ENCODE data around the gene COPS9.

The COPS9 gene

GRCh38 chr2:240095556-240096523 lies 40.3 kb downstream of the COPS9 start:
- TF ChIP-seq EZH2phosphoT487 (IDR thresholded peaks at IDR 0.05; ENCODE audit: low read depth) = no peak
- TF ChIP-seq, protein P1, sequence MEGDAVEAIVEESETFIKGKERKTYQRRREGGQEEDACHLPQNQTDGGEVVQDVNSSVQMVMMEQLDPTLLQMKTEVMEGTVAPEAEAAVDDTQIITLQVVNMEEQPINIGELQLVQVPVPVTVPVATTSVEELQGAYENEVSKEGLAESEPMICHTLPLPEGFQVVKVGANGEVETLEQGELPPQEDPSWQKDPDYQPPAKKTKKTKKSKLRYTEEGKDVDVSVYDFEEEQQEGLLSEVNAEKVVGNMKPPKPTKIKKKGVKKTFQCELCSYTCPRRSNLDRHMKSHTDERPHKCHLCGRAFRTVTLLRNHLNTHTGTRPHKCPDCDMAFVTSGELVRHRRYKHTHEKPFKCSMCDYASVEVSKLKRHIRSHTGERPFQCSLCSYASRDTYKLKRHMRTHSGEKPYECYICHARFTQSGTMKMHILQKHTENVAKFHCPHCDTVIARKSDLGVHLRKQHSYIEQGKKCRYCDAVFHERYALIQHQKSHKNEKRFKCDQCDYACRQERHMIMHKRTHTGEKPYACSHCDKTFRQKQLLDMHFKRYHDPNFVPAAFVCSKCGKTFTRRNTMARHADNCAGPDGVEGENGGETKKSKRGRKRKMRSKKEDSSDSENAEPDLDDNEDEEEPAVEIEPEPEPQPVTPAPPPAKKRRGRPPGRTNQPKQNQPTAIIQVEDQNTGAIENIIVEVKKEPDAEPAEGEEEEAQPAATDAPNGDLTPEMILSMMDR (IDR thresholded peaks at IDR 0.05; ENCODE audit: low read depth, low read length) = no peak

GRCh38 chr2:240089306-240089705 lies 46.8 kb downstream of the COPS9 start:
- no peak overlapping the region for H2AFZ ChIP-seq (ENCODE audit: low read depth, low read length)
- no peak overlapping the region for H3K27ac ChIP-seq (ENCODE audit: low read length)
- no peak overlapping the region for H3K4me2 ChIP-seq (ENCODE audit: low read length)
- TF ChIP-seq, protein P1 (IDR thresholded peaks at IDR 0.05; ENCODE audit: low read depth, low read length) = no peak
- no peak for TF ChIP-seq EZH2phosphoT487 (IDR thresholded peaks at IDR 0.05; ENCODE audit: low read depth)
- H3K4me1 ChIP-seq (ENCODE audit: low read length) = no peaks in the 10 kb centered on the region
- H3K36me3 ChIP-seq (replicated peaks; ENCODE audit: low read depth, low read length) = no peaks in the 10 kb centered on the region
- H4K20me1 ChIP-seq (ENCODE audit: insufficient read depth, low read length) = no peaks in the 10 kb centered on the region
- H3K27me3 ChIP-seq (ENCODE audit: low read depth, low read length) = no peaks in the 10 kb centered on the region
- H3K9me3 ChIP-seq (ENCODE audit: insufficient read depth, low read length) = no peaks in the 10 kb centered on the region
- no peak overlapping the region for H3K9ac ChIP-seq (ENCODE audit: low read length)
- no peak overlapping the region for H3K4me3 ChIP-seq (ENCODE audit: low read length)
- no peaks in the 10 kb centered on the region for H3K79me2 ChIP-seq (ENCODE audit: low read length)

More at GRCh38 chr2:240095556-240096523, 40.3 kb downstream of the COPS9 start:
- no peak overlapping the region for H3K4me2 ChIP-seq (ENCODE audit: low read length)
- no peak overlapping the region for H2AFZ ChIP-seq (ENCODE audit: low read depth, low read length)
- H3K27me3 ChIP-seq (ENCODE audit: low read depth, low read length) = no peaks in the 10 kb centered on the region
- H3K4me1 ChIP-seq (ENCODE audit: low read length) = no peaks in the 10 kb centered on the region
- H3K9ac ChIP-seq (ENCODE audit: low read length) = no peak overlapping the region
- no peak overlapping the region for H3K4me3 ChIP-seq (ENCODE audit: low read length)
- no peaks in the 10 kb centered on the region for H3K79me2 ChIP-seq (ENCODE audit: low read length)
- no peak overlapping the region for H3K27ac ChIP-seq (ENCODE audit: low read length)
- no peaks in the 10 kb centered on the region for H4K20me1 ChIP-seq (ENCODE audit: insufficient read depth, low read length)
- H3K36me3 ChIP-seq (replicated peaks; ENCODE audit: low read depth, low read length) = no peaks in the 10 kb centered on the region
- no peaks in the 10 kb centered on the region for H3K9me3 ChIP-seq (ENCODE audit: insufficient read depth, low read length)

GRCh38 chr2:240086563-240086962 lies 49.5 kb downstream of the COPS9 start:
- Histone ChIP-seq H4K20me1 (ENCODE audit: insufficient read depth, low read length) (no peaks in the 10 kb centered on the region), H3K36me3 (replicated peaks; ENCODE audit: low read depth, low read length) (no peaks in the 10 kb centered on the region), H3K79me2 (ENCODE audit: low read length) (no peaks in the 10 kb centered on the region), H3K27ac (ENCODE audit: low read length) (no peak overlapping the region), H3K4me2 (ENCODE audit: low read length) (no peak overlapping the region), H3K4me1 (ENCODE audit: low read length) (no peaks in the 10 kb centered on the region), H2AFZ (ENCODE audit: low read depth, low read length) (no peak overlapping the region), H3K4me3 (ENCODE audit: low read length) (no peak overlapping the region), H3K27me3 (ENCODE audit: low read depth, low read length) (no peaks in the 10 kb centered on the region), H3K9ac (ENCODE audit: low read length) (no peak overlapping the region), H3K9me3 (ENCODE audit: insufficient read depth, low read length) (no peaks in the 10 kb centered on the region)
- TF ChIP-seq, protein P1 (IDR thresholded peaks at IDR 0.05; ENCODE audit: low read depth, low read length) = no peak
- no peak for TF ChIP-seq EZH2phosphoT487 (IDR thresholded peaks at IDR 0.05; ENCODE audit: low read depth)
